HCT116 (cell line): ENCODE measurements around the gene ACOT2. TPM values are rescaled to one million over a fixed set of nuclear protein-coding genes. Genes with fewer than 3 reads are reported as not detected.
"Not testable (repeated sequence)": the region's sequence is repeated elsewhere in the genome, so short reads cannot be mapped to it uniquely, and the experiment has no call there.

Experiments
- ATAC-seq: fragments of 200-7000 bp; cut with Tn5 transposase; 2 replicates; pipeline ENCODE4 v1.9.1; 2020; ENCODE audit warnings: mild to moderate bottlenecking, moderate library complexity
- BruUV-seq: library from RNA; stranded (reverse); fragments of 400-500 nt; replicated peaks from 2 replicates; lab custom pipeline; 2021; lab: Mats Ljungman, UMichigan
- CTCF ChIA-PET: fragments of 300-600 bp; sonication (Branson Sonifier 250); formaldehyde crosslinking; loops from one replicate; lab custom pipeline; 2021; ENCODE audit warnings: antibody characterized with exemption; lab: Charles Lee
- POLR2A ChIA-PET: fragments of 300-600, 350-600 bp; sonication (Branson Sonifier 250); formaldehyde crosslinking; loops from one replicate; lab custom pipeline; 2021; ENCODE audit warnings: antibody characterized with exemption; lab: Charles Lee
- RAD21 ChIA-PET, 2 experiments: fragments of 300-600 bp; sonication (Branson Sonifier 250); formaldehyde crosslinking; loops; one replicate each; lab custom pipeline; 2023; ENCODE audit warnings: low total read pairs in 2 of 2; ENCODE audit not compliant: uncharacterized antibody in 2 of 2, unreplicated experiment in 2 of 2, low non-redundant PET in 1 of 2; lab: Charles Lee
- DNase-seq: peaks from one replicate; pipeline ENCODE4 v3.0.0-alpha.2; 2010; ENCODE audit warnings: low read depth, low spot score
- H2AFZ ChIP-seq: fragments of 200-600 bp; shearing (Covaris generic), sonication (generic); 2 replicates; pipeline ENCODE4 v1.6.1; 2017; ENCODE audit warnings: low read depth, mixed run types, mixed read lengths, antibody characterized with exemption, low read length; ENCODE audit not compliant: poor library complexity, severe bottlenecking
- H3K27ac ChIP-seq: 2 replicates; pipeline ENCODE4 v1.5.1; 2012; ENCODE audit warnings: low read depth, low read length
- H3K27me3 ChIP-seq: fragments of 200-600 bp; sonication (generic); 2 replicates; pipeline ENCODE4 v1.6.1; 2016; ENCODE audit warnings: mixed run types, low read length, mixed read lengths; ENCODE audit not compliant: insufficient read depth
- H3K36me3 ChIP-seq, 2 experiments: fragments of 200-500 bp in 1 of 2; fragments of 200-600 bp in 1 of 2; sonication (Bioruptor generic) in 1 of 2; sonication (generic) in 1 of 2; 2 replicates each; pipeline versions ENCODE4 v1.5.1 to v1.6.1; 2014 to 2016; ENCODE audit warnings: low read length in 2 of 2, inconsistent platforms in 1 of 2, mixed read lengths in 1 of 2, mixed run types in 1 of 2; ENCODE audit not compliant: insufficient read depth in 2 of 2, control insufficient read depth in 1 of 2
- H3K4me1 ChIP-seq, 2 experiments: fragments of 200-600 bp in 1 of 2; sonication (generic) in 1 of 2; 2 replicates each; pipeline versions ENCODE4 v1.5.1 to v1.6.1; 2012 to 2017; ENCODE audit warnings: low read length in 2 of 2, inconsistent platforms in 1 of 2, mild to moderate bottlenecking in 1 of 2, mixed read lengths in 1 of 2, mixed run types in 1 of 2, moderate library complexity in 1 of 2; ENCODE audit not compliant: insufficient read depth in 2 of 2, control insufficient read depth in 1 of 2
- H3K4me2 ChIP-seq: fragments of 200-600 bp; sonication (generic); 2 replicates; pipeline ENCODE4 v1.6.1; 2017; ENCODE audit warnings: mixed run types, low read length, mixed read lengths
- H3K4me3 ChIP-seq, 2 experiments: fragments of 200-600 bp in 1 of 2; sonication (generic) in 1 of 2; replicated peaks in 1 of 2; 2 replicates each; pipeline ENCODE4 v1.5.1; 2011 to 2016; ENCODE audit warnings: low read length in 2 of 2, control low read depth in 1 of 2, low read depth in 1 of 2, mild to moderate bottlenecking in 1 of 2, mixed read lengths in 1 of 2, mixed run types in 1 of 2
- H3K79me2 ChIP-seq: fragments of 200-600 bp; sonication (generic); 2 replicates; pipeline ENCODE4 v1.6.1; 2017; ENCODE audit warnings: mild to moderate bottlenecking, mixed run types, low read length, moderate library complexity, mixed read lengths; ENCODE audit not compliant: insufficient read depth
- H3K9ac ChIP-seq: fragments of 200-600 bp; sonication (generic); 2 replicates; pipeline ENCODE4 v1.6.1; 2016; ENCODE audit warnings: low read length, mixed read lengths
- H3K9me2 ChIP-seq: fragments of 200-600 bp; sonication (generic), shearing (Covaris generic); 2 replicates; pipeline ENCODE4 v1.6.1; 2017; ENCODE audit warnings: mixed run types, mild to moderate bottlenecking, moderate library complexity; ENCODE audit not compliant: insufficient read depth
- H3K9me3 ChIP-seq, 2 experiments: fragments of 200-500 bp in 1 of 2; fragments of 200-600 bp in 1 of 2; sonication (Bioruptor generic) in 1 of 2; sonication (generic) in 1 of 2; 2 replicates each; pipeline ENCODE4 v1.6.1; 2014 to 2017; ENCODE audit warnings: low read length in 2 of 2, mixed read lengths in 2 of 2, inconsistent platforms in 1 of 2, low read depth in 1 of 2, mild to moderate bottlenecking in 1 of 2, mixed run types in 1 of 2, moderate library complexity in 1 of 2; ENCODE audit not compliant: control insufficient read depth in 1 of 2, insufficient read depth in 1 of 2
- H4K20me1 ChIP-seq: fragments of 200-600 bp; sonication (generic), shearing (Covaris generic); 2 replicates; pipeline ENCODE4 v1.6.1; 2017; ENCODE audit warnings: mixed run types, mild to moderate bottlenecking, moderate library complexity; ENCODE audit not compliant: insufficient read depth
- CBX3 ChIP-seq: IDR thresholded peaks from 2 replicates; pipeline ENCODE4 v1.6.1; 2012; ENCODE audit warnings: low read depth
- FOSL1 ChIP-seq: IDR thresholded peaks from 2 replicates; pipeline ENCODE4 v1.6.1; 2012; ENCODE audit warnings: low read depth
- MAX ChIP-seq: IDR thresholded peaks from 2 replicates; pipeline ENCODE4 v1.6.1; 2012
- RAD21 ChIP-seq: IDR thresholded peaks from 2 replicates; pipeline ENCODE4 v1.6.1; 2012; ENCODE audit warnings: low read depth, mild to moderate bottlenecking
- TCF7L2 ChIP-seq: IDR thresholded peaks from 2 replicates; pipeline ENCODE4 v1.7.0; 2011; ENCODE audit warnings: borderline replicate concordance, inconsistent platforms; ENCODE audit not compliant: insufficient read depth, insufficient read length; ENCODE audit errors: extremely low read depth
- intact Hi-C: fragments of 100-400 bp; cut with micrococcal nuclease; formaldehyde crosslinking; loops from 2 replicates; pipeline ENCODE4 v1.10.0; 2022
- total RNA-seq: library from RNA; stranded (reverse); gene quantifications from one replicate; pipeline ENCODE4 v1.2.1, GENCODE V29; 2021; ENCODE audit not compliant: unreplicated experiment
- TF ChIP-seq, protein P1 (sequence below), 3 experiments: fragments of 200-600 bp in 1 of 3; sonication (generic) in 1 of 3; IDR thresholded peaks in 2 of 3; conservative IDR thresholded peaks in 1 of 3; 2 replicates each; pipeline ENCODE4 v1.5.1; 2012 to 2017; ENCODE audit warnings: low read depth in 2 of 3, low read length in 2 of 3, antibody characterized with exemption in 1 of 3, borderline replicate concordance in 1 of 3, control low read depth in 1 of 3, mild to moderate bottlenecking in 1 of 3, mixed read lengths in 1 of 3, mixed run types in 1 of 3, moderate library complexity in 1 of 3; ENCODE audit not compliant: insufficient read depth in 1 of 3

ACOT2 gene
- total RNA-seq, 1 experiment from 2014 or later = 0.44 TPM

- peak overlapping the region; percentile 63 for H3K4me2 ChIP-seq
- POLR2A ChIA-PET = interaction anchor here (0.6 to 0.7 kb wide), 2 partner anchors 12 to 60 kb away, joined by 4 read pairs; no protein-coding TSS in a partner anchor
- intact Hi-C loops, BruUV-seq, H4K20me1 ChIP-seq, RAD21 ChIA-PET, H3K36me3 ChIP-seq, H3K9me3 ChIP-seq, H3K27me3 ChIP-seq, H3K9me2 ChIP-seq, H3K27ac ChIP-seq, H3K79me2 ChIP-seq: not testable (repeated sequence)
- peak overlapping the region; percentile 23 to 30 for H3K4me3 ChIP-seq
- peak overlapping the region; percentile 26 for H2AFZ ChIP-seq
- ATAC-seq = peak; percentile 76
- peaks cover 0 to 15% of the 10 kb centered on the region in 2 experiments; a peak in 1 of 4 replicates for H3K4me1 ChIP-seq
- CTCF ChIA-PET = interaction anchor here (1.0 kb wide), 1 partner anchor 13 kb away, joined by 3 read pairs; no protein-coding TSS in a partner anchor
- H3K9ac ChIP-seq = peak overlapping the region; percentile 33; the same call in 1 of the 2 replicates
- peak; percentile 25 for TF ChIP-seq TCF7L2
- peak; percentile 53; the same call in 1 of the 2 replicates for TF ChIP-seq CBX3
- peak; percentile 40 for TF ChIP-seq FOSL1
- TF ChIP-seq MAX = peak; percentile 88
- peak; percentile 55 for DNase-seq
Observed at GRCh38 chr14:73537244-73538045, 31.6 kb upstream of the ACOT2 start.

DNA sequence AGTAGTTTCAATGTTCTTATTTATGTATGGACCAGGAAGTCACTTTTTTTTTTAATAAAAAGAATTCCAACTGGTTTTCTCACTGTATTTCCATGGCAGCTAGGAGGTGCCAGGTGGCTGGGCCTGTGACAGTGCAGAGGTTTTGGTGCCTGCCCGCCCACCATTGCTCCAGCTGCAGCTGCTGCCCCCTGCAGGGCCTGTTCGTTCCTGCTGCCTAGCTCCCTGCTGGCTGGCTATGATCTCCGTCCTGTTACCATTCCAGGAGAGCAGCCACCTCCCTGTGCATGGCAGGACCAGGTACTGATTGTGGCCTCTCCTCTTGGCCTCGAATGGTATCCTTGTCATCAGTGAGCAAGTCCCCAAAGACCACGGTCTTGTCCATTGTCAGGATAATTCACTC lies 30.0 kb upstream of the ACOT2 start:
- H3K36me3 ChIP-seq, BruUV-seq, DNase-seq, H3K9me2 ChIP-seq, H4K20me1 ChIP-seq, H3K4me3 ChIP-seq, H3K27ac ChIP-seq, H3K27me3 ChIP-seq, H3K9ac ChIP-seq, POLR2A ChIA-PET, H3K9me3 ChIP-seq, H3K79me2 ChIP-seq, intact Hi-C loops, RAD21 ChIA-PET: not testable (repeated sequence)
- peak overlapping the region; percentile 35 for H2AFZ ChIP-seq
- peak; percentile 86 for ATAC-seq
- CTCF ChIA-PET = interaction anchor here (0.8 kb wide), 1 partner anchor 30 kb away, joined by 4 read pairs; no protein-coding TSS in a partner anchor
- peaks cover 0 to 15% of the 10 kb centered on the region in 2 experiments; a peak in 1 of 4 replicates for H3K4me1 ChIP-seq
- TF ChIP-seq, protein P1, sequence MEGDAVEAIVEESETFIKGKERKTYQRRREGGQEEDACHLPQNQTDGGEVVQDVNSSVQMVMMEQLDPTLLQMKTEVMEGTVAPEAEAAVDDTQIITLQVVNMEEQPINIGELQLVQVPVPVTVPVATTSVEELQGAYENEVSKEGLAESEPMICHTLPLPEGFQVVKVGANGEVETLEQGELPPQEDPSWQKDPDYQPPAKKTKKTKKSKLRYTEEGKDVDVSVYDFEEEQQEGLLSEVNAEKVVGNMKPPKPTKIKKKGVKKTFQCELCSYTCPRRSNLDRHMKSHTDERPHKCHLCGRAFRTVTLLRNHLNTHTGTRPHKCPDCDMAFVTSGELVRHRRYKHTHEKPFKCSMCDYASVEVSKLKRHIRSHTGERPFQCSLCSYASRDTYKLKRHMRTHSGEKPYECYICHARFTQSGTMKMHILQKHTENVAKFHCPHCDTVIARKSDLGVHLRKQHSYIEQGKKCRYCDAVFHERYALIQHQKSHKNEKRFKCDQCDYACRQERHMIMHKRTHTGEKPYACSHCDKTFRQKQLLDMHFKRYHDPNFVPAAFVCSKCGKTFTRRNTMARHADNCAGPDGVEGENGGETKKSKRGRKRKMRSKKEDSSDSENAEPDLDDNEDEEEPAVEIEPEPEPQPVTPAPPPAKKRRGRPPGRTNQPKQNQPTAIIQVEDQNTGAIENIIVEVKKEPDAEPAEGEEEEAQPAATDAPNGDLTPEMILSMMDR (IDR thresholded peaks at IDR 0.05 in 2 of 3, conservative IDR thresholded peaks at IDR 0.05 in 1 of 3; ENCODE audit: borderline replicate concordance in 1 of 3, insufficient read depth in 1 of 3, low read depth in 2 of 3, low read length in 2 of 3) = peak in 2 of 3 experiments; percentile 54 to 64; a peak in 5 of 6 replicates
- peak; percentile 29; the same call in 1 of the 2 replicates for TF ChIP-seq RAD21
- H3K4me2 ChIP-seq = peak overlapping the region; percentile 63

DNA sequence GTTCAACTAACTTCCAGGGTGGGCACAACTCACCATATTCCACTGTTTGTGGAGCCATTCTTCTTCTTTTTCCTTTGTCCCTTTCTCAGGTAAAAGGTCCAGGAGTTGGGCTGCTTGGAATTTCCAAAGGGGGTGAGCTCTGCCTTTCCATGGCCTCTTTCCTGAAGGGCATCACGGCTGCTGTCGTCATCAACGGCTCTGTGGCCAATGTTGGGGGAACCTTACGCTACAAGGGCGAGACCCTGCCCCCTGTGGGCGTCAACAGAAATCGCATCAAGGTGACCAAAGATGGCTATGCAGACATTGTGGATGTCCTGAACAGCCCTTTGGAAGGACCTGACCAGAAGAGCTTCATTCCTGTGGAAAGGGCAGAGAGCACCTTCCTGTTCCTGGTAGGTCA lies 26.1 kb upstream of the ACOT2 start:
- RAD21 ChIA-PET, H3K9ac ChIP-seq, H3K9me3 ChIP-seq, CTCF ChIA-PET, H3K9me2 ChIP-seq, H3K36me3 ChIP-seq, H3K27ac ChIP-seq, H3K79me2 ChIP-seq, H4K20me1 ChIP-seq, H3K27me3 ChIP-seq, DNase-seq, H3K4me2 ChIP-seq, H3K4me3 ChIP-seq, POLR2A ChIA-PET, BruUV-seq, H2AFZ ChIP-seq, H3K4me1 ChIP-seq, intact Hi-C loops: not testable (repeated sequence)
- peak; percentile 37; the same call in 1 of the 2 replicates for ATAC-seq
